Kidney epithelial cell (primary cell): ENCODE measurements around the gene ORC3. TPM values are rescaled to one million over a fixed set of nuclear protein-coding genes. Genes with fewer than 3 reads are reported as not detected.

ENCODE experiments used
- DNase-seq: peaks from one replicate; pipeline ENCODE4 v3.0.0-alpha.2; 2010; ENCODE audit warnings: low read depth
- H3K27me3 ChIP-seq: 2 replicates; pipeline ENCODE4 v1.6.0; 2011; ENCODE audit warnings: low read length; ENCODE audit not compliant: control insufficient read depth, insufficient read depth
- H3K36me3 ChIP-seq: 2 replicates; pipeline ENCODE4 v1.5.1; 2011; ENCODE audit warnings: low read length; ENCODE audit not compliant: control insufficient read depth, insufficient read depth
- H3K4me3 ChIP-seq: 2 replicates; pipeline ENCODE4 v1.5.1; 2011; ENCODE audit warnings: low read depth, mild to moderate bottlenecking, control low read depth, low read length
- CTCF ChIP-seq: IDR thresholded peaks from 2 replicates; pipeline ENCODE4 v1.5.1; 2011; ENCODE audit warnings: mild to moderate bottlenecking, moderate library complexity, low read length, control low read depth, inconsistent platforms; ENCODE audit not compliant: insufficient read depth, poor library complexity, severe bottlenecking
- total RNA-seq: library from RNA; depleted of rRNA; stranded (reverse); fragments of >200 nt; gene quantifications from 2 replicates; pipeline ENCODE4 v1.2.3, GENCODE V29; 2015

ORC3 gene
- total RNA-seq, 1 donor from 2014 or later: 20.9 TPM

- TF ChIP-seq CTCF: no peak
- no peak for DNase-seq
- Histone ChIP-seq H3K27me3 (no peaks in the 10 kb centered on the region), H3K36me3 (no peaks in the 10 kb centered on the region), H3K4me3 (no peak overlapping the region)
These were observed 73.5 kb downstream of the ORC3 start for GRCh38 chr6:87663434-87663833.

GRCh38 chr6:87664921-87665485 is 75.1 kb downstream of the ORC3 start:
- Histone ChIP-seq H3K4me3 (no peak overlapping the region), H3K27me3 (no peaks in the 10 kb centered on the region), H3K36me3 (no peaks in the 10 kb centered on the region)
- no peak for TF ChIP-seq CTCF
- DNase-seq: no peak

- no peak overlapping the region for H3K4me3 ChIP-seq
- no peak for DNase-seq
- no peaks in the 10 kb centered on the region for H3K36me3 ChIP-seq
- no peak for TF ChIP-seq CTCF
- H3K27me3 ChIP-seq: no peaks in the 10 kb centered on the region
These were observed 77.1 kb downstream of the ORC3 start for GRCh38 chr6:87667032-87667431.

GRCh38 chr6:87668013-87668412 is 78.1 kb downstream of the ORC3 start:
- no peak for TF ChIP-seq CTCF
- H3K4me3 ChIP-seq: no peak overlapping the region
- no peak for DNase-seq
- H3K27me3 ChIP-seq: no peaks in the 10 kb centered on the region
- no peaks in the 10 kb centered on the region for H3K36me3 ChIP-seq

- TF ChIP-seq CTCF: no peak
- Histone ChIP-seq H3K36me3 (no peaks in the 10 kb centered on the region), H3K27me3 (no peaks in the 10 kb centered on the region), H3K4me3 (no peak overlapping the region)
- no peak for DNase-seq
These were observed 79.1 kb downstream of the ORC3 start for GRCh38 chr6:87669051-87669450.

- DNase-seq: peak; percentile 14
- TF ChIP-seq CTCF: no peak
These were observed 80.8 kb downstream of the ORC3 start for GRCh38 chr6:87670707-87671106.

More at GRCh38 chr6:87670707-87671106, 80.8 kb downstream of the ORC3 start:
- Histone ChIP-seq H3K4me3 (no peak overlapping the region), H3K27me3 (no peaks in the 10 kb centered on the region), H3K36me3 (peaks cover 2% of the 10 kb centered on the region)
